Large intestine (tissue), 3 donors: ENCODE measurements around the gene ATG10. TPM values are rescaled to one million over a fixed set of nuclear protein-coding genes. Genes with fewer than 3 reads are reported as not detected.
"Not testable (repeated sequence)": the region's sequence is repeated elsewhere in the genome, so short reads cannot be mapped to it uniquely, and the experiment has no call there.

Experiments
- DNase-seq, 2 donors: peaks; one replicate each; pipeline versions ENCODE4 v3.0.0 to v3.0.0-alpha.2; 2013
- H3K27ac ChIP-seq: one replicate; pipeline ENCODE4 v1.5.1; 2013; ENCODE audit warnings: low read length
- H3K27me3 ChIP-seq: 2 replicates; pipeline ENCODE4 v1.6.1; 2013; ENCODE audit warnings: low read length; ENCODE audit not compliant: control insufficient read depth, insufficient read depth
- H3K36me3 ChIP-seq: 2 replicates; pipeline ENCODE4 v1.6.1; 2013; ENCODE audit warnings: low read length; ENCODE audit not compliant: control insufficient read depth, insufficient read depth
- H3K4me1 ChIP-seq: one replicate; pipeline ENCODE4 v1.6.1; 2013; ENCODE audit warnings: low read length; ENCODE audit not compliant: control insufficient read depth, insufficient read depth
- H3K4me3 ChIP-seq: one replicate; pipeline ENCODE4 v1.5.1; 2013; ENCODE audit warnings: low read length
- H3K9me3 ChIP-seq: one replicate; pipeline ENCODE4 v1.6.1; 2013; ENCODE audit warnings: mild to moderate bottlenecking, low read depth, low read length, moderate library complexity; ENCODE audit not compliant: control insufficient read depth
- WGBS: methylation state at CpG from one replicate; pipeline ENCODE4 v1.1.5; 2013; ENCODE audit warnings: low lambda C conversion rate; ENCODE audit not compliant: insufficient coverage; 5-methylcytosine and 5-hydroxymethylcytosine counted together
- polyA plus RNA-seq: library from polyadenylated mRNA; unstranded; fragments of 120-200 nt; gene quantifications from one replicate; pipeline ENCODE4 v1.2.1, GENCODE V29; 2013

The ATG10 gene
- polyA plus RNA-seq, 1 donor, result 9.2 TPM

GRCh38 chr5:82046276-82046647 lies 74.4 kb downstream of the ATG10 start:
- WGBS, result no CpG with 5 or more reads among the region's 2 CpGs
- H3K27ac ChIP-seq, result no peak overlapping the region
- no peak for DNase-seq
- H3K4me3 ChIP-seq, result no peak overlapping the region
- no peaks in the 10 kb centered on the region for H3K36me3 ChIP-seq
- no peaks in the 10 kb centered on the region for H3K27me3 ChIP-seq
- H3K4me1 ChIP-seq, result no peaks in the 10 kb centered on the region
- peaks cover 9% of the 10 kb centered on the region for H3K9me3 ChIP-seq

GRCh38 chr5:82050955-82051354 lies 79.1 kb downstream of the ATG10 start:
- no CpG with 5 or more reads among the region's 4 CpGs for WGBS
- no peak for DNase-seq
- no peaks in the 10 kb centered on the region for H3K36me3 ChIP-seq
- no peak overlapping the region for H3K4me3 ChIP-seq
- H3K27ac ChIP-seq, result no peak overlapping the region
- H3K4me1 ChIP-seq, result no peaks in the 10 kb centered on the region
- H3K27me3 ChIP-seq, result no peaks in the 10 kb centered on the region
- no peaks in the 10 kb centered on the region for H3K9me3 ChIP-seq

GRCh38 chr5:82054004-82054710 lies 82.3 kb downstream of the ATG10 start:
- H3K4me3 ChIP-seq, result no peak overlapping the region
- H3K27me3 ChIP-seq, result no peaks in the 10 kb centered on the region
- H3K27ac ChIP-seq, result no peak overlapping the region
- no peaks in the 10 kb centered on the region for H3K4me1 ChIP-seq
- H3K9me3 ChIP-seq, result no peaks in the 10 kb centered on the region
- no peak for DNase-seq
- H3K36me3 ChIP-seq, result no peaks in the 10 kb centered on the region
- WGBS, result no CpG with 5 or more reads among the region's 3 CpGs

- Histone ChIP-seq H3K4me3 (no peak overlapping the region), H3K36me3 (no peaks in the 10 kb centered on the region), H3K27me3 (no peaks in the 10 kb centered on the region), H3K4me1 (no peaks in the 10 kb centered on the region), H3K9me3 (no peaks in the 10 kb centered on the region), H3K27ac (no peak overlapping the region)
- DNase-seq, result no peak
These were observed 85.2 kb downstream of the ATG10 start for GRCh38 chr5:82057051-82057450.

GRCh38 chr5:82058710-82059109 lies 86.9 kb downstream of the ATG10 start:
- no peak overlapping the region for H3K4me3 ChIP-seq
- H3K27ac ChIP-seq, result no peak overlapping the region
- WGBS, result 100% methylated on average over 1 of the region's 1 CpG
- no peaks in the 10 kb centered on the region for H3K27me3 ChIP-seq
- H3K4me1 ChIP-seq, result no peaks in the 10 kb centered on the region
- no peaks in the 10 kb centered on the region for H3K36me3 ChIP-seq
- no peaks in the 10 kb centered on the region for H3K9me3 ChIP-seq
- DNase-seq, result no peak

- H3K4me1 ChIP-seq, result no peaks in the 10 kb centered on the region
- no peak overlapping the region for H3K27ac ChIP-seq
- no peaks in the 10 kb centered on the region for H3K36me3 ChIP-seq
- H3K9me3 ChIP-seq, result no peaks in the 10 kb centered on the region
- no peaks in the 10 kb centered on the region for H3K27me3 ChIP-seq
- no peak for DNase-seq
- no peak overlapping the region for H3K4me3 ChIP-seq
These were observed 95.0 kb downstream of the ATG10 start for GRCh38 chr5:82066791-82067190.

- DNase-seq, H3K27me3 ChIP-seq, H3K4me1 ChIP-seq, H3K36me3 ChIP-seq, H3K4me3 ChIP-seq, H3K9me3 ChIP-seq, H3K27ac ChIP-seq: not testable (repeated sequence)
- WGBS, result no CpG with 5 or more reads among the region's 3 CpGs
These were observed 96.2 kb downstream of the ATG10 start for GRCh38 chr5:82068042-82068441.

- H3K27ac ChIP-seq, result no peak overlapping the region
- H3K36me3 ChIP-seq, result no peaks in the 10 kb centered on the region
- H3K27me3 ChIP-seq, result no peaks in the 10 kb centered on the region
- no peaks in the 10 kb centered on the region for H3K9me3 ChIP-seq
- WGBS, result no CpG with 5 or more reads among the region's 2 CpGs
- DNase-seq, result no peak
- H3K4me3 ChIP-seq, result no peak overlapping the region
- no peaks in the 10 kb centered on the region for H3K4me1 ChIP-seq
These were observed 96.9 kb downstream of the ATG10 start for GRCh38 chr5:82068723-82069122.

- H3K9me3 ChIP-seq, result no peaks in the 10 kb centered on the region
- H3K36me3 ChIP-seq, result no peaks in the 10 kb centered on the region
- no peaks in the 10 kb centered on the region for H3K4me1 ChIP-seq
- H3K27ac ChIP-seq, result no peak overlapping the region
- no peaks in the 10 kb centered on the region for H3K27me3 ChIP-seq
- H3K4me3 ChIP-seq, result no peak overlapping the region
- DNase-seq, result no peak
- no CpG with 5 or more reads among the region's 2 CpGs for WGBS
These were observed 100.3 kb downstream of the ATG10 start for GRCh38 chr5:82072138-82072537.

- no peak for DNase-seq
- H3K4me3 ChIP-seq, result no peak overlapping the region
- H3K4me1 ChIP-seq, result no peaks in the 10 kb centered on the region
- H3K27me3 ChIP-seq, result no peaks in the 10 kb centered on the region
- no peaks in the 10 kb centered on the region for H3K36me3 ChIP-seq
- H3K9me3 ChIP-seq, result no peaks in the 10 kb centered on the region
- 100% methylated on average over 1 of the region's 1 CpG for WGBS
- H3K27ac ChIP-seq, result no peak overlapping the region
These were observed 101.4 kb downstream of the ATG10 start for GRCh38 chr5:82073179-82073578.

- peaks cover 3% of the 10 kb centered on the region for H3K9me3 ChIP-seq
These were observed 103.1 kb downstream of the ATG10 start for GRCh38 chr5:82074950-82075349.

More at GRCh38 chr5:82074950-82075349, 103.1 kb downstream of the ATG10 start:
- 89% methylated on average over 1 of the region's 2 CpGs for WGBS
- Histone ChIP-seq H3K27ac (no peak overlapping the region), H3K36me3 (no peaks in the 10 kb centered on the region), H3K4me1 (no peaks in the 10 kb centered on the region), H3K4me3 (no peak overlapping the region), H3K27me3 (no peaks in the 10 kb centered on the region)
- DNase-seq, result no peak
